ENCODE measurements around the gene HMX1.

HMX1 gene

DNA sequence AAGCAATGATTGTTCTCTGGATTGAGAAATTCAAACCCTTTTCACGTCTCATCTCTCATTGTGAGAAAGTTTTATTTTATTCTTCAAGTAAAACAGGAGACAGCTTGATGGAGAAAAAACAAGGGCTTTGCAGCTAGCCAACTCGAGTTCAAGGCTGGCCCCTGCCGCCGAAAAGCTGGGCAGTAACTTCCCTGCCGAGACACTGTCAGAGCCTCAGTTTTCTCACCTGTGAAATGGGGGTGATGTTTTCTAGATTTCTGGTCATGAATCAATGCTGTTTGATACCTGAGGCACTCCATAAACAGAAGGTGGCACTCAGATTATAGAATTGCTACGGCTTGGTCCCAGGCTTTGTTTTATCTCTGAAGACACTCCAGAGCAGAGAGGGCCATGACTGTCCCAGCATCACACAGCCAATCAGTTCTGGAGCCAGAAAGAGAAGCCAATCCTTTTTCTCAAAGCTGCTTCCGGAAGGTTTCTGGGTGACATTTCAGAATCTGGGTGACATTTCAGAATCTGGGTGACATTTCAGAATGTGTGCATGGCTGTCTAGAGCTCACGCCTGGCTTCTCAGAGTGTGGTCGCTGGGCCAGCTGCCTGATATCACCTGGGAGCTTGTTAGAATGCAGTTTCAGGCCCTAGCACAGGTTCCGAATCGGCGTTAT, 33.2 kb downstream of the HMX1 start:
- TF ChIP-seq, protein P1, sequence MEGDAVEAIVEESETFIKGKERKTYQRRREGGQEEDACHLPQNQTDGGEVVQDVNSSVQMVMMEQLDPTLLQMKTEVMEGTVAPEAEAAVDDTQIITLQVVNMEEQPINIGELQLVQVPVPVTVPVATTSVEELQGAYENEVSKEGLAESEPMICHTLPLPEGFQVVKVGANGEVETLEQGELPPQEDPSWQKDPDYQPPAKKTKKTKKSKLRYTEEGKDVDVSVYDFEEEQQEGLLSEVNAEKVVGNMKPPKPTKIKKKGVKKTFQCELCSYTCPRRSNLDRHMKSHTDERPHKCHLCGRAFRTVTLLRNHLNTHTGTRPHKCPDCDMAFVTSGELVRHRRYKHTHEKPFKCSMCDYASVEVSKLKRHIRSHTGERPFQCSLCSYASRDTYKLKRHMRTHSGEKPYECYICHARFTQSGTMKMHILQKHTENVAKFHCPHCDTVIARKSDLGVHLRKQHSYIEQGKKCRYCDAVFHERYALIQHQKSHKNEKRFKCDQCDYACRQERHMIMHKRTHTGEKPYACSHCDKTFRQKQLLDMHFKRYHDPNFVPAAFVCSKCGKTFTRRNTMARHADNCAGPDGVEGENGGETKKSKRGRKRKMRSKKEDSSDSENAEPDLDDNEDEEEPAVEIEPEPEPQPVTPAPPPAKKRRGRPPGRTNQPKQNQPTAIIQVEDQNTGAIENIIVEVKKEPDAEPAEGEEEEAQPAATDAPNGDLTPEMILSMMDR (IDR thresholded peaks at IDR 0.05; ENCODE audit: insufficient read depth, missing control alignments) = no peak
- no peak for FAIRE-seq
- no peak for DNase-seq (ENCODE audit: insufficient read length, low spot score)

DNA sequence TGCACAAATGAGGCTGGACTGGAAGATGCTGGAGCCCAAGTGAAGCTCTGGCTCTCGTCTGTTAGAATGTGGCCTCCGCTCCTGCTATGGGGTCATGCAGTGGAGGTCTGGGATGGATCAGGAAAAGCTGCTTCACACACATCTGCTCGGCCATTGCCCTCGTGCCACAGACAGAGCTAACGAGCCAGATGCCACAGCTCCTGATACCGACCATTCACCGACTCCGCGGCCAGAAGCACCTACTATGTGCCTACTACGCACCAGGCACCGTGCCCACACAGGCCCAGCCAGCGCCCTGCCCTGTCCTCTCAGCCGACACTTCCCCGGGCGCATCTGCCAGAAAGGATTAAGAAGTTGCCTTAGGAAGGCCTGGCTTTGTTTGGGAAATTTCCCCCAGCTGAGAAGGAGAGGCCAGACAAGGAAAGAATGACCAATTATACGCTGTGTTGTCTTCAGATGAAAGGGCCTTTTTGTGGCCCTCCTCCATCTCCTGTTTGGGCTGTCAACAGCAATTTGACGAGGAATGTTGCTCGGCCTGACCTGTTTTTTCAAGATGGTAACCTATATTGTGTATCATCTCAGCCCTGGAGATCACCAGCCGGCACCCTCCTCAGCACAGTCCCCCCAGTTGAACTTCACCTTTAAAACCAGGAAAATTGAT, 34.3 kb downstream of the HMX1 start:
- DNase-seq (ENCODE audit: insufficient read length, low spot score) = no peak
- TF ChIP-seq, protein P1 (IDR thresholded peaks at IDR 0.05; ENCODE audit: insufficient read depth, missing control alignments) = no peak
- no peak for FAIRE-seq

DNA sequence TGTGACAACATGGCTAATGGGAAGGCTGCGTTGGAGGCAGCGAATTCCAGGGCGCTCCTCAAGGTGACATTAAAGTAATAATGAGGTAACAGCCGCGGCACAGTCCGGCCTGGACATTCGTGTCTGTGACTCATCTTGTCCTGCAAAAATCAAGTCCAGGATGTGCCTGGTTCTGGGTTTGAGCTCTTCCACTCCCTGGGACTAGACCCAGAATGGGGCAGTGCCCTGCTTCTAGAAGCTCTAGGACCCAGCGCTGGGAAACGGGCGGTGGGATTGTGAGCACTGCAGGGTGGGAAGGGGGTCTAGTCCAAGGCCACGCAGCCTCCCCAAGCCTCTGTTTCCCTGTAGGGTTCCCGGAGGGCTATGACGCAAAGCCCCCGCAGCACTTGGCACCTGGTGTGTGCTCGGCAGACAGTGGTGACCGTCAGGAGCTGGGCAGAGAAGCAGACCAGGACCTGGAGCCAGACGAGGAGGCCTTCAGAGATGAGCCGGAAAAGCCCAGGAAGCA, 34.9 kb downstream of the HMX1 start:
- DNase-seq (ENCODE audit: insufficient read length, low spot score) (no peak), FAIRE-seq (no peak)
- TF ChIP-seq, protein P1 (IDR thresholded peaks at IDR 0.05; ENCODE audit: insufficient read depth, missing control alignments) = no peak

DNA sequence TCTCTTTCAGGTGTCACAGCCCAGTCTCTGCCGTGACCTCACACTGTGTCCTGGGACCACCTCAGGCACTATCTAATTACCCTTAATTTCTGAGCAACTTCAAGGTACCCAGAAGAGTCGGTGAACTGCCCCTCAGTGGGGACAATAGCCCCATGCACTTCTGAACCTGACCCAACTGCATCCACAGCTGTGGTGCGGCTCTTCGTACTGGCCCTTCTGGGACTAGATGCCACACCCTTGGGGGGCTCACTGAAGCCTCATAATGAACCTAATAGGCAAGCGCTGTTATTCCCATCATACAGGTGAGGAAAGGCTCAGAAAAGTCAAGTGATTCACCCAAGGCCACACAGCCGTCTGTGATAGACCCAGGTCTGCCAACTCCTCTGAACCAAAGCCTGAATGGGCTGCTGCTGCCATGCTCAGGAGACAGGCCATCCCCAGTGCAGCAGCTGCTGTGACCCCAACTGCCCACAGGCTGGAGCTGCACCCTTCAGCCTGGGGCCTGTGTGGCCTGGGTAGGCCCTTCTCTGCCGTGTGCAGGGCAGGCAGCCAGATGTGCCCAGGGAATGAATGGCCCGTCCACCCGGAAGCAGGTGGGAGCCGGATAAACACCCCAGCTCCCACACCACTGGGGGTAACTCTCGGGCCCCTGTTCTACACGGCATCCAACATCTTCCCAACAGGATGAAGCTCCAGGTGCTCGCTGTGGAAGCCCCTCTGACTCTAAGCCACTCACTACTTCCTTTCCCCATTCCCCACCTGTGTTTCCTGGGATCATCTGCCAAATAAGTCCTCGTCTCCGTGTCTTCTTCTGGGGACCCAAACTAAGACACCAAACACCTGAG, 35.9 kb downstream of the HMX1 start:
- FAIRE-seq (no peak), DNase-seq (ENCODE audit: insufficient read length, low spot score) (no peak)
- TF ChIP-seq, protein P1 (IDR thresholded peaks at IDR 0.05; ENCODE audit: insufficient read depth, missing control alignments) = no peak

DNA sequence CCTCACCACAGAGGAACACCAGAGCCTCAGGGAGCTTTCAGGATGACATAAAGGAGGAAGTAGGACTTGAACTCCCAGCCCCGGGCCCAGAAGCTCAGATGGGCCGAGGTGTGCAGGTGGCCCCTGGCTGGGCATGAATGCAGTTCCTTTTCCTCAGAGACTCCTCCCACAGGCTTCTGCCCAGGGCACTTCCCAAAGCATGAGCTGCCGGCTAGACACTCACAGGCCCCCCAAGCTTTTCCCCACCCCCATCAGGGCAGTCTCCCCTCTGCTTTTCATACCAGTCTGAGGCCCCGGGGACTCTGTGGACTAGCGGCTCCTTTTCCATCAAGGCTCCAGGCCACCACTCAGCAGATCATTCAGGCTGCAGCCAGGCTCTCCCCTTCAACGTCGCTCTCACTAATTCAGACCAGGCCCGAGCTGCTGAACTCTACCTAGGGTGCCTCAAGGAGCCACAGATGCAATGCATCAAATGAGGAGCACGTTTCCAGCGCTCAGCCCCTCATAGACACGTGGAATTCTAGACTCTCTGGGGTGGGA, 36.9 kb downstream of the HMX1 start:
- TF ChIP-seq, protein P1 (IDR thresholded peaks at IDR 0.05; ENCODE audit: insufficient read depth, missing control alignments) = no peak
- FAIRE-seq (no peak), DNase-seq (ENCODE audit: insufficient read length, low spot score) (no peak)

DNA sequence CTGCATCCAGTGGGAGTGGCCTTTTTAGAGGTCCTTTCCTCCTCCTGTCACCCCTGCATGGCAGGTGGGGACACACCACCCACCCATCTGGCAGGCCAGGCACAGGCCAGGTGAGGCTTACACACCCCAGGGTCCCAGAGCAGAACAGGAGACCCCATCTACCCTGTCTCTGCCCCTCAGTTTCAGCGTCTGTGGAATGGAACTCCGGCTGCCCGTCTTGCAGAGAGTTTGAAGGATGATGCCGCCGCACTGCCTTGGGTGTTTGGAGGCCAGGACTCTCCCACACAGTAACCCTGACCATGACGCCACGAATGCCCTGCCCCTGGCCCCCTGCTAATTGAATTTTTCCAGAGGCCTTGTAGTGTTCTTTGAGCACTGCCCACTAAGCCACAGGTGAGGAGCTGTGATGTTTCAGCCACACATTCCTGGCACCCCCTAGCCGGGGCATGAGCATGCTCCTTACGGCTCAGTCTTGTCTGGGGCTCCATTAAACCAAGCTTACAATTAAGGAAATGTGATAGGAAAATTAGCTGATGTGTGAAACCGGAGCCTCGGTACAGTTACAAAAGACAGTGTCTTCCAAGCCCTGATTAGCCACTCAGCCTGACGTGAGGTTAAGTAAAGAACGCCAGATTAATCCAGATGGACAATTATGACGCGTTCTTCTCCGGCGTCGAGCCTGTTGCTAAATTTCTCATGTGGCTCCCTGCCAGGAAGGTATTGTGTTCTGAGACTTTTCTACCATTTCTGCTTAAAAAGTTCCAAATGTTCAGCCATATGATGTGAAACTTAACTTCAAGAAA, 39.3 kb downstream of the HMX1 start:
- FAIRE-seq = no peak
- DNase-seq (ENCODE audit: insufficient read length, low spot score) = no peak
- TF ChIP-seq, protein P1 (IDR thresholded peaks at IDR 0.05; ENCODE audit: insufficient read depth, missing control alignments) = no peak

All from D721Med (cell line).